Esophagus muscularis mucosa (tissue), 4 donors: Measurements from ENCODE around the gene GPA33.

Experiments
- CTCF ChIP-seq, 3 experiments: fragments of 200-600 bp in 2 of 3; fragments of 450-650 bp in 1 of 3; sonication (generic) in 2 of 3; IDR thresholded peaks; one replicate each; pipeline ENCODE4 v1.5.1; 2017 to 2019; ENCODE audit warnings: antibody characterized with exemption in 3 of 3, mild to moderate bottlenecking in 2 of 3, moderate library complexity in 1 of 3
- EP300 ChIP-seq: sonication (generic); formaldehyde crosslinking; IDR thresholded peaks from one replicate; pipeline ENCODE4 v1.6.1; 2017; ENCODE audit warnings: antibody characterized with exemption
- POLR2A ChIP-seq: fragments of 450-650 bp; IDR thresholded peaks from one replicate; pipeline ENCODE4 v1.6.1; 2017; ENCODE audit warnings: antibody characterized with exemption, moderate library complexity, mild to moderate bottlenecking, low read depth
- POLR2AphosphoS5 ChIP-seq, 2 donors: sonication (generic); formaldehyde crosslinking; IDR thresholded peaks; one replicate each; pipeline ENCODE4 v1.6.1; 2017; ENCODE audit warnings: antibody characterized with exemption in 2 of 2

- TF ChIP-seq POLR2AphosphoS5 (IDR thresholded peaks at IDR 0.05): no peak
- TF ChIP-seq CTCF (IDR thresholded peaks at IDR 0.05): no peak
- no peak for TF ChIP-seq EP300
- TF ChIP-seq POLR2A: no peak
These were observed 18.9 kb upstream of the GPA33 start for GRCh38 chr1:167109125-167109524.
